Kidney (tissue), 14 donors: Measurements from ENCODE around the gene ALK. TPM values are rescaled to one million over a fixed set of nuclear protein-coding genes. Genes with fewer than 3 reads are reported as not detected.

Source experiments
- DNase-seq, 5 donors: peaks; one replicate each; pipeline ENCODE4 v3.0.0-alpha.2; 2013 to 2020
- FAIRE-seq: peaks from 2 replicates; lab custom pipeline; 2012; peaks lifted over from hg19 to GRCh38; lab: Jason Lieb, UNC
- H3K27ac ChIP-seq, 2 donors: one replicate each; pipeline ENCODE4 v1.7.0; 2013; ENCODE audit warnings: low read depth in 2 of 2, low read length in 2 of 2, inconsistent platforms in 1 of 2
- H3K27me3 ChIP-seq: one replicate; pipeline ENCODE4 v1.7.1; 2013; ENCODE audit warnings: low read length, inconsistent platforms; ENCODE audit not compliant: control insufficient read depth, insufficient read depth
- H3K36me3 ChIP-seq, 3 donors: one replicate each; pipeline versions ENCODE4 v1.7.0 to v1.7.1; 2013; ENCODE audit warnings: low read length in 3 of 3, control low read depth in 1 of 3, inconsistent platforms in 1 of 3; ENCODE audit not compliant: insufficient read depth in 3 of 3, control insufficient read depth in 2 of 3
- H3K4me1 ChIP-seq, 3 donors: one replicate each; pipeline versions ENCODE4 v1.7.0 to v1.7.1; 2013; ENCODE audit warnings: low read length in 3 of 3, inconsistent platforms in 1 of 3, low read depth in 1 of 3; ENCODE audit not compliant: control insufficient read depth in 2 of 3, insufficient read depth in 2 of 3
- H3K4me3 ChIP-seq, 3 donors: one replicate each; pipeline versions ENCODE4 v1.7.0 to v1.8.1; 2013; ENCODE audit warnings: low read length in 3 of 3, control low read depth in 1 of 3, inconsistent platforms in 1 of 3
- H3K9ac ChIP-seq, 3 donors: one replicate each; pipeline versions ENCODE4 v1.7.0 to v1.7.1; 2013; ENCODE audit warnings: low read length in 3 of 3, control low read depth in 1 of 3, inconsistent platforms in 1 of 3
- H3K9me3 ChIP-seq, 3 donors: one replicate each; pipeline versions ENCODE4 v1.7.0 to v1.7.1; 2013; ENCODE audit warnings: low read length in 3 of 3, control low read depth in 1 of 3, inconsistent platforms in 1 of 3; ENCODE audit not compliant: control insufficient read depth in 2 of 3, insufficient read depth in 1 of 3
- intact Hi-C: fragments of 100-400 bp; cut with DNase I; formaldehyde crosslinking; loops from one replicate; pipeline ENCODE4 v1.11.1; 2022
- polyA plus RNA-seq: library from polyadenylated mRNA; stranded (reverse); fragments of 350-450 nt; fragmentation: Illumina TruSeq; extraction: RNeasy Lipid Tissue Mini Kit (QIAGEN cat#74804); gene quantifications from one replicate; pipeline ENCODE4 v1.2.3, GENCODE V29; 2014; ENCODE audit warnings: low read depth, low replicate concordance; ENCODE audit not compliant: insufficient read depth
- total RNA-seq: library from RNA; stranded (reverse); fragmentation: NEBNext Ultra II Directional; extraction: Animal tissue kit (Norgen Biotek cat#: 25700); gene quantifications from one replicate; pipeline ENCODE4 v1.2.1, GENCODE V29; 2021
- TF ChIP-seq, protein P1 (sequence below): IDR thresholded peaks from 3 replicates; pipeline ENCODE4 v1.5.1; 2012; ENCODE audit warnings: mild to moderate bottlenecking, moderate library complexity, borderline replicate concordance; ENCODE audit not compliant: insufficient read depth; ENCODE audit errors: extremely low read depth
- donor health status: control.
- donor health status: control.
- donor health status: control.
- donor health status: control.
- donor health status: control.
- donor health status: DM: yes; HTN: yes; CAD: no.
- donor health status: Normal renal cell carcinoma (clear cell type).

The ALK gene
- total and polyA plus RNA-seq, 2 donors from 2014 or later, result 0.13 TPM; not detected in 1

- Histone ChIP-seq H3K27me3 (peaks cover 4% of the 10 kb centered on the region), H3K9ac (no peak overlapping the region), H3K27ac (no peak overlapping the region), H3K4me3 (no peak overlapping the region), H3K9me3 (peaks cover 0 to 5% (median 3%) of the 10 kb centered on the region in 3 donors), H3K4me1 (no peaks in the 10 kb centered on the region), H3K36me3 (no peaks in the 10 kb centered on the region)
- TF ChIP-seq, protein P1, sequence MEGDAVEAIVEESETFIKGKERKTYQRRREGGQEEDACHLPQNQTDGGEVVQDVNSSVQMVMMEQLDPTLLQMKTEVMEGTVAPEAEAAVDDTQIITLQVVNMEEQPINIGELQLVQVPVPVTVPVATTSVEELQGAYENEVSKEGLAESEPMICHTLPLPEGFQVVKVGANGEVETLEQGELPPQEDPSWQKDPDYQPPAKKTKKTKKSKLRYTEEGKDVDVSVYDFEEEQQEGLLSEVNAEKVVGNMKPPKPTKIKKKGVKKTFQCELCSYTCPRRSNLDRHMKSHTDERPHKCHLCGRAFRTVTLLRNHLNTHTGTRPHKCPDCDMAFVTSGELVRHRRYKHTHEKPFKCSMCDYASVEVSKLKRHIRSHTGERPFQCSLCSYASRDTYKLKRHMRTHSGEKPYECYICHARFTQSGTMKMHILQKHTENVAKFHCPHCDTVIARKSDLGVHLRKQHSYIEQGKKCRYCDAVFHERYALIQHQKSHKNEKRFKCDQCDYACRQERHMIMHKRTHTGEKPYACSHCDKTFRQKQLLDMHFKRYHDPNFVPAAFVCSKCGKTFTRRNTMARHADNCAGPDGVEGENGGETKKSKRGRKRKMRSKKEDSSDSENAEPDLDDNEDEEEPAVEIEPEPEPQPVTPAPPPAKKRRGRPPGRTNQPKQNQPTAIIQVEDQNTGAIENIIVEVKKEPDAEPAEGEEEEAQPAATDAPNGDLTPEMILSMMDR, result peak; percentile 66
- no peak for FAIRE-seq
- DNase-seq, result peak in 3 of 5 donors; percentile 37 to 42 (median 41)
- intact Hi-C loops, result no loop called here
Observed at GRCh38 chr2:29841386-29842004, 79.9 kb downstream of the ALK start.

GRCh38 chr2:29839306-29839705 lies 82.1 kb downstream of the ALK start:
- Histone ChIP-seq H3K27ac (no peak overlapping the region), H3K27me3 (peaks cover 4% of the 10 kb centered on the region), H3K9me3 (peaks cover 0 to 5% (median 3%) of the 10 kb centered on the region in 3 donors), H3K9ac (no peak overlapping the region), H3K4me3 (no peak overlapping the region), H3K4me1 (no peaks in the 10 kb centered on the region), H3K36me3 (no peaks in the 10 kb centered on the region)
- DNase-seq, result no peak
- no peak for FAIRE-seq
- intact Hi-C loops, result no loop called here
- TF ChIP-seq, protein P1, result no peak

GRCh38 chr2:29837925-29838324 lies 83.5 kb downstream of the ALK start:
- no peak overlapping the region for H3K27ac ChIP-seq
- FAIRE-seq, result no peak
- H3K9ac ChIP-seq, result no peak overlapping the region
- TF ChIP-seq, protein P1, result no peak
- intact Hi-C loops, result no loop called here
- H3K4me3 ChIP-seq, result no peak overlapping the region
- no peak for DNase-seq
- no peaks in the 10 kb centered on the region for H3K36me3 ChIP-seq
- H3K27me3 ChIP-seq, result peaks cover 4% of the 10 kb centered on the region
- H3K4me1 ChIP-seq, result no peaks in the 10 kb centered on the region
- H3K9me3 ChIP-seq, result peaks cover 0 to 5% (median 3%) of the 10 kb centered on the region in 3 donors
